Measurements from ENCODE around the gene KIAA0513.

Gene KIAA0513

DNA sequence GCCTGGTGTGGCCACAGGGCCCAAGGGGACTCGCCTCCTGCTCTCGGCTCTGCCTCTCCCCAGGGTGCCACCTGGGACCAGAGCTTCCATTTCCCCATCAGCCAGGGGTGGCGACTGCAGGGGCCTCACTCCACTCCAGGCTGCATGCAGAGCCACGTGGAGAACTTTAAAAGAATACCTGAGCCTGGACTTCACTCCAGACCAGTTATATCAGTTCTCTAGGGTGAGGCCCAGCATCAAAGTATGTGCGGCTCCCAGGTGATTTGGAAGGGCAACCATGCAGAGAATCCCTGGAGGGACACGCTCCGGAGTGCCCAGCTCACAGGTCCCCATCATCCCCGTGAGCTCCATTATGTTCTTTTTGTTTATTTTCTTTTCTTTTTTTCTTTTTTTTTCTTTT, 39.8 kb downstream of the KIAA0513 start:
- Histone ChIP-seq H3K4me3 (replicated peaks; ENCODE audit: low read depth, low read length) (no peak overlapping the region), H3K36me3 (ENCODE audit: control insufficient read depth, insufficient read depth, low read length) (no peaks in the 10 kb centered on the region; the same call in 1 of the 2 replicates), H3K27me3 (replicated peaks; ENCODE audit: control insufficient read depth, insufficient read depth, low read length) (no peaks in the 10 kb centered on the region)
- no peak for DNase-seq (ENCODE audit: extremely low read depth, insufficient read length)
- no peak for TF ChIP-seq CTCF (IDR thresholded peaks at IDR 0.05; ENCODE audit: insufficient read depth, low read length, poor library complexity, severe bottlenecking)

GRCh38 chr16:85068746-85069145, 41.2 kb downstream of the KIAA0513 start:
- Histone ChIP-seq H3K27me3 (replicated peaks; ENCODE audit: control insufficient read depth, insufficient read depth, low read length) (no peaks in the 10 kb centered on the region), H3K4me3 (replicated peaks; ENCODE audit: low read depth, low read length) (no peak overlapping the region), H3K36me3 (ENCODE audit: control insufficient read depth, insufficient read depth, low read length) (peaks cover 2% of the 10 kb centered on the region)
- TF ChIP-seq CTCF (IDR thresholded peaks at IDR 0.05; ENCODE audit: insufficient read depth, low read length, poor library complexity, severe bottlenecking), result no peak
- DNase-seq (ENCODE audit: extremely low read depth, insufficient read length), result no peak

DNA sequence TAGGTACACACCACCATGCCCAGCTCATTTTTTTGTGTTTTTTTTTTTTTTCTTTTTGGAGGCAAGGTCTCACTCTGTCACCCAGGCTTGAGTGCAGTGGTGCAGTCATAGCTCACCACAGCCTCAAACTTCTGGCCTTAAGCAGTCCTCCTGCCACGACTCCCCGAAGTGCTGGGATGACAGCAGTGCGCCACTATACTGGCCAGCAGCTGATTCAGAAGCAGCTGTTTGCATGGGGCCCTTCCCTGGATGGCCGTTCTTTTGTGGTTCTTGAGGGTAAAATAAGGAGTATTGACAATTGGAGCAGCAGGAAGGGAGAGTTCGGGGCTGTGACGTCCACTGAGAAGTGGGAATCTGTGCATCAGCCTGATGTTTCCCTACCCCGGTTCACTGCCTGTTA, 41.6 kb downstream of the KIAA0513 start:
- DNase-seq (ENCODE audit: extremely low read depth, insufficient read length), result no peak
- Histone ChIP-seq H3K4me3 (replicated peaks; ENCODE audit: low read depth, low read length) (no peak overlapping the region), H3K36me3 (ENCODE audit: control insufficient read depth, insufficient read depth, low read length) (peaks cover 2% of the 10 kb centered on the region), H3K27me3 (replicated peaks; ENCODE audit: control insufficient read depth, insufficient read depth, low read length) (no peaks in the 10 kb centered on the region)
- TF ChIP-seq CTCF (IDR thresholded peaks at IDR 0.05; ENCODE audit: insufficient read depth, low read length, poor library complexity, severe bottlenecking), result no peak

GRCh38 chr16:85072076-85072860, 44.7 kb downstream of the KIAA0513 start:
- Histone ChIP-seq H3K4me3 (replicated peaks; ENCODE audit: low read depth, low read length) (no peak overlapping the region), H3K36me3 (ENCODE audit: control insufficient read depth, insufficient read depth, low read length) (peaks cover 7% of the 10 kb centered on the region), H3K27me3 (replicated peaks; ENCODE audit: control insufficient read depth, insufficient read depth, low read length) (no peaks in the 10 kb centered on the region)
- DNase-seq (ENCODE audit: extremely low read depth, insufficient read length), result no peak
- no peak for TF ChIP-seq CTCF (IDR thresholded peaks at IDR 0.05; ENCODE audit: insufficient read depth, low read length, poor library complexity, severe bottlenecking)

DNA sequence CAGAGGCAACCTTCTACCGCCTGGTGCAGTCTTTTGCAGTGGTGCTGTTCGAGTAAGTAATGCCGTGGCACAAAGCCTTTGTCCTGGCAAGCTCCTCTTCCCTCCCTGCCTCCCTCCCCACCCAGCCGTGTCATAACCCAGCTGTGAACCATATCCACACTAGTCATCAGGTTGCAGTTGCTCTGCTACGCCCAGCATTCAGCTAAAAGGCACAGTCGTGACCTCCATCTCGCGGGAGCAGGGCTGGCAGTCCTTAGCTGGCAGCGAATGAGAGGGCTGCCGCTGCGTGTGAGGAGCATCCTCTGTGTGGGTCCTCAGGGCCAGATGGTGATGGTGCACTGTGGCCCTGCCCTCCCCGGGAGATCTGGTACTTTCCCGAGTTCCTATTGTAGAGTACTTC, 45.4 kb downstream of the KIAA0513 start:
- Histone ChIP-seq H3K4me3 (replicated peaks; ENCODE audit: low read depth, low read length) (no peak overlapping the region), H3K27me3 (replicated peaks; ENCODE audit: control insufficient read depth, insufficient read depth, low read length) (no peaks in the 10 kb centered on the region), H3K36me3 (ENCODE audit: control insufficient read depth, insufficient read depth, low read length) (peaks cover 7% of the 10 kb centered on the region)
- TF ChIP-seq CTCF (IDR thresholded peaks at IDR 0.05; ENCODE audit: insufficient read depth, low read length, poor library complexity, severe bottlenecking), result no peak
- DNase-seq (ENCODE audit: extremely low read depth, insufficient read length), result no peak
